ENCODE results near the gene FAR2.

- TF ChIP-seq CTCF (IDR thresholded peaks at IDR 0.05) (no peak), POLR2A (IDR thresholded peaks at IDR 0.05) (no peak)
These were observed 44.6 kb upstream of the FAR2 start for GRCh38 chr12:29104516-29104915.
